Tibial nerve (tissue), 3 donors: Measurements from ENCODE around the gene DEPP1.

Source experiments
- POLR2A ChIP-seq, 2 donors: fragments of 450-650 bp; IDR thresholded peaks; one replicate each; pipeline ENCODE4 v1.6.1; 2017; ENCODE audit warnings: antibody characterized with exemption in 2 of 2, mild to moderate bottlenecking in 2 of 2, moderate library complexity in 2 of 2
- TF ChIP-seq, protein P1 (sequence below), 5 experiments: fragments of 200-600 bp in 3 of 5; fragments of 450-650 bp in 2 of 5; sonication (generic) in 3 of 5; IDR thresholded peaks; one replicate each; pipeline ENCODE4 v1.5.1; 2016 to 2019; ENCODE audit warnings: antibody characterized with exemption in 5 of 5, mild to moderate bottlenecking in 3 of 5, moderate library complexity in 2 of 5

DNA sequence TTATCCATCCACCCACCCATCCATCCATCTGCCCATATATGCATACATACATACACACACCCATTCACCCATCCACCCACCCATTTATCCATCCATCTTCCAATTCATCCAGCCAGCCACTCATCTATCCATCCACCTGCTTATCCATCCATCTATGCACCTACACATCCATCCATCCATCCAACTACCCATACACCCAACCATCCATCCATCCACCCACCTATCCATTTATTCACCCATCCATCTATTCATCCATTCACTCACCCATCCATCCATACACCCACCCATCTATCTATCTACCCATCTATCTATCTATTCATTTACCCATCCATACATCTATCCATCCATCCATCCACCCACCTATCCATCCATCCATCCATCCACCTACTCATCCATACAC, 50.1 kb downstream of the DEPP1 start:
- TF ChIP-seq, protein P1, sequence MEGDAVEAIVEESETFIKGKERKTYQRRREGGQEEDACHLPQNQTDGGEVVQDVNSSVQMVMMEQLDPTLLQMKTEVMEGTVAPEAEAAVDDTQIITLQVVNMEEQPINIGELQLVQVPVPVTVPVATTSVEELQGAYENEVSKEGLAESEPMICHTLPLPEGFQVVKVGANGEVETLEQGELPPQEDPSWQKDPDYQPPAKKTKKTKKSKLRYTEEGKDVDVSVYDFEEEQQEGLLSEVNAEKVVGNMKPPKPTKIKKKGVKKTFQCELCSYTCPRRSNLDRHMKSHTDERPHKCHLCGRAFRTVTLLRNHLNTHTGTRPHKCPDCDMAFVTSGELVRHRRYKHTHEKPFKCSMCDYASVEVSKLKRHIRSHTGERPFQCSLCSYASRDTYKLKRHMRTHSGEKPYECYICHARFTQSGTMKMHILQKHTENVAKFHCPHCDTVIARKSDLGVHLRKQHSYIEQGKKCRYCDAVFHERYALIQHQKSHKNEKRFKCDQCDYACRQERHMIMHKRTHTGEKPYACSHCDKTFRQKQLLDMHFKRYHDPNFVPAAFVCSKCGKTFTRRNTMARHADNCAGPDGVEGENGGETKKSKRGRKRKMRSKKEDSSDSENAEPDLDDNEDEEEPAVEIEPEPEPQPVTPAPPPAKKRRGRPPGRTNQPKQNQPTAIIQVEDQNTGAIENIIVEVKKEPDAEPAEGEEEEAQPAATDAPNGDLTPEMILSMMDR (IDR thresholded peaks at IDR 0.05) = no peak
- no peak for TF ChIP-seq POLR2A (IDR thresholded peaks at IDR 0.05)
